Kidney glomerular epithelial cell (primary cell): ENCODE measurements around the gene IL11.
A peak's percentile ranks its signal among the peaks of the same experiment; 100 is the strongest.

ENCODE experiments used
- DNase-seq: peaks from one replicate; lab custom pipeline; 2025; lab: John Stamatoyannopoulos, UW

The IL11 gene

DNA sequence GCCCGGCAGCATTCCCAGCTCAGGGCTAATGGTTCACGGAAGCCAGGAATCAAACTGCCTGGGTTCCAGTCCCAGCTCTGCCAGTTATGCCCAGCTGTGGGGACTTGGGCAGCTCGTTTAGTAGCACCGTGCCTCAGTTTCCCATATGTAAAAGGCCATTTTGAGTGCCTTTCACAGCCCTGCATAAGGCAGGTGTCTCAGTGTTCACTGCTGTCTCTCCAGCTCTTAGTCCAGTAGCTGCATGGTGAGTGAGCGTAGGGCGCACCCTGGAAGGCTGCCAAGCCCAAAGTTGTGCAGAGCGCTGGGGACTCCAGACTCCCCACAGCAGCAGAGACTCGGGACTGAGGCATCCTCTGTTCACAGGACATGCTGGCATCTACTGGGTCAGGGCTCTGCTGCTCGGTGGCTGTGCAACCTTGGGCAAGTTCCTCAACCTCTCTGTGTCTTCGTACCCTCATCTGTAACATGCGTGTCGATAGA lies 21.0 kb upstream of the IL11 start:
- no peak for DNase-seq

DNA sequence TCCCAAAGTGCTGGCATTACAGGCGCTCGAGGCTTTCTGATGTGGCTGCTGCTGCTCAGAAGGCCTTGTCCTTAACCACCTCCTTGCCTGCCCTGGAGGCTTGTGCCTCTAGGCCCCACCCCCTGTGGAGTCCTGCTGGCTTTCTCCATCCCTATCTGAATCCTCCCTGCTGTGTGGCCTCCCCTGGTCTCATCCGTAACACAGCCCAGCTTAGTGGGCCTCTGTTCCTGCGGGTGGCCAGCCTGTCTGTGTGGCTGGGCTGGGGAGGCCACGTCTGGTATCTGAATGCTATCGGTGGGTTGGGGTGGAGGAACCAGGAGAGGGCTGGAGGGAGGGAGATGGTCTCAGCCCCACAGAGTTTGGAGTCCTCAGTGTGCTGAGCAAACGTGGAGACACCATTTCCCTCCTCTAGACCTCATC lies 20.2 kb upstream of the IL11 start:
- no peak for DNase-seq

DNA sequence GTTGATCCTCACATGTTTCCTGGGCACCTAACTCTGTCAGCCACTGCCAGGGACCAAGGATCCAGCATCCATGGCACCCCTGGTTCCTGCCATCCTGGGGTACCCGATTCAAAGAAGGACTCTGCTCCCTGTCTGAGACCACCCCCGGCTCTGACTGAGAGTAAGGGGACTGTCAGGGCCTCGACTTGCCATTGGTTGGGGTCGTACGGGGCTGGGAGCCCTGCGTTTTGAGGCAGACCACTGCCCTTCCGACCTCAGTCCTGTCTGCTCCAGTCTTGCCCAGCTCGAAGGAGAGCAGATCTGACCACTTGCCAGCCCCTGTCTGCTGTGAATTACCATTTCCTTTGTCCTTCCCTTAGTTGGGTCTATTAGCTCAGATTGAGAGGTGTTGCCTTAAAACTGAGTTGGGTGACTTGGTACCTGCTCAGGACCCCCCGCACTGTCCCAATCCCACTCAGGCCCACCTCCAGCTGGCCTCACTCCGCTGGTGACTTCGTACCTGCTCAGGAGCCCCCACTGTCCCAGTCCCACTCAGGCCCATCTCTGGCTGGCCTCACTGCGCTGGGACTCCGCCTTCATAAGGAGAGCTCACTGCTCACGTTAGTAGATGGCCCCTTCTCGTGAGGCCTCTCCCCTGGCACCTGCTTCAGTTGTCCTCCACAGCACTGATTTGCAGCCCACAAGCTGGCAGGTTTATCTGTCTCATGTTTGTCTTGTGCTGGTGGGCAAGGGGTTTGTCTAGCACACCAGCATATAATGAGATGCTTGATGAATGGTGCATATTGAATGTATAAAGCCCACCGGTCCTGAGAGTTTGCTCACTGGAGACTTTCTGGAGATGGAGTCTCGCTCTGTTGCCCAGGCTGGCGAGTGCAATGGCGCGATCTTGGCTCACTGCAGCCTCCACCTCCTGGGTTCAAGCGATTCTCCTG lies 19.4 kb upstream of the IL11 start:
- DNase-seq = no peak

DNA sequence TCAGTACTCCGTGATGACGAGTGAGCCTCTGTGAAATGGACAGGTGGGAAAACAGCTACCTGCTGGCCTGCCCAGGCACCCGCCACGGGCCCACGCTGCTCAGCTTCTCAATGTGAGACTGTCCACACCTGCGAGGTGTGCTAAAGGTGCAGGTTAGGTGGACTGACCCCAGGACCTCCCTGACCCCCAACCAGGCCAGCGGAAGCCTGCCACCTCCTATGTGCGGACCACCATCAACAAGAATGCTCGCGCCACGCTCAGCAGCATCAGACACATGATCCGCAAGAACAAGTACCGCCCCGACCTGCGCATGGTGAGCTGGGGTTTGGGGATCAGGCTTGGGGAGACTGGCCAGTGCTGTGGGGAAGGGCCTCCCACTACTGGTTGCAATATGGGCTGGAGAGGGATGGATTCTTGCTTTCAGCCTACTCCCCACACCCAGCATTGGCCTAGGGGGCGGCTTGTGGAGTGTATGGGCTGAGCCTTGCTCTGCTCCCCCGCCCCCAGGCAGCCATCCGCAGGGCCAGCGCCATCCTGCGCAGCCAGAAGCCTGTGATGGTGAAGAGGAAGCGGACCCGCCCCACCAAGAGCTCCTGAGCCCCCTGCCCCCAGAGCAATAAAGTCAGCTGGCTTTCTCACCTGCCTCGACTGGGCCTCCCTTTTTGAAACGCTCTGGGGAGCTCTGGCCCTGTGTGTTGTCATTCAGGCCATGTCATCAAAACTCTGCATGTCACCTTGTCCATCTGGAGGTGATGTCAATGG lies 17.7 kb upstream of the IL11 start:
- no peak for DNase-seq

DNA sequence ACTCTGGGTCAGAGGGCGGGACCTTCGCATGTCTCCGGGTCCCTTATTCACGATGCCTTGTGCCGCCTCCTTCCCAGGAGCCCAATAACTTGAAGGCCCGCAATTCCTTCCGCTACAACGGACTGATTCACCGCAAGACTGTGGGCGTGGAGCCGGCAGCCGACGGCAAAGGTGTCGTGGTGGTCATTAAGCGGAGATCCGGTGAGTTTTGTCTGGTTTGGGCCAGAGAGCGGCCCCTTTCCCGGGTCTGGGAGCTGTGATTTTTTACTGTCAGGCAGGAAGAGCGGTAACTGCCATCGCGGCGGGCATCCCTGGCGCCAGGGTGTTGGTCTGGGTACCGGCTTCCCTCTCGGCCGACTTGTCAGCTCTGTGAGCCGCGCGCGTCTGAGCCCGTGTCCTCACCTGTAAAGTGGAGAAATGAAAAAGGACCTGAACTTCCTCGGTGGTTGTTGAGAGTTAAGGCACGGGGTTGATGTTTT lies 16.3 kb upstream of the IL11 start:
- no peak for DNase-seq

DNA sequence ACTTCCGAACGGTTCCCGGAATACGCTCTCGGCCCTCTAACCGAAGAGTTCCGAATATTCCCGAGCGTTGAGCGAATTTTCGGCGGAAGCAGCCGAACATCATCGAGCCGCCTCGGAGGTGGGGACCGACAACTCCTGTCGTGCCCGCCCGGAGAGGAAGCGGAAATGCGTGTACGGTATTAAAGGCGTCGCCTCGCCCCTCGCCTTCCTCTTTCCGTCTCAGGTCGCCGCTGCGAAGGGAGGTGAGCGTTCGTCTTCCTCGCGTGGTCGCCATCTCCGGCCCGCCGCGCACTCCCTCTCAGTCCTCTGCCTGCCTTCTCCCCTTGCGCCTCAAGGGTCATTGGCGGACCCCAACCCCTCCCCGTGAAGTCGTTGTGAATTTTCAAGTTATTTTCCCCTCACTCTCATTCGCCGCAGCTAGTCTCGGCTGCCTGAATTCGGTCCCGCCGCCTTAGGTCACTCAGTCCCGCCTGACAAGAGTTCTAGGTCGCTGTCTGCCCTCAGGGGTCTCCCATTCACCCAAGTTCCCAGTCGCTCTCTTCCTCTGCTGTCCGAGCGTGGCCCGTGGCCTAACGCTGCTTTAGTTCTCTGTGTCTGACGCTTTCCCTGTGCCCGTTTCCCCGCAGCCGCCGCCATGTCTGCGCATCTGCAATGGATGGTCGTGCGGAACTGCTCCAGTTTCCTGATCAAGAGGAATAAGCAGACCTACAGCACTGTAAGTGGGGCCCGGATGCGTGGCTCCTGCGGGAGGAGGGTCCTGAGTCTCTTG lies 15.6 kb upstream of the IL11 start, which contains the start of gene RPL28:
TSS of gene RPL28 (plus strand) at position 209 of the 769 bp plus-strand sequence. CDS start at position 635, 426 bp downstream.
- DNase-seq = peak; percentile 98

DNA sequence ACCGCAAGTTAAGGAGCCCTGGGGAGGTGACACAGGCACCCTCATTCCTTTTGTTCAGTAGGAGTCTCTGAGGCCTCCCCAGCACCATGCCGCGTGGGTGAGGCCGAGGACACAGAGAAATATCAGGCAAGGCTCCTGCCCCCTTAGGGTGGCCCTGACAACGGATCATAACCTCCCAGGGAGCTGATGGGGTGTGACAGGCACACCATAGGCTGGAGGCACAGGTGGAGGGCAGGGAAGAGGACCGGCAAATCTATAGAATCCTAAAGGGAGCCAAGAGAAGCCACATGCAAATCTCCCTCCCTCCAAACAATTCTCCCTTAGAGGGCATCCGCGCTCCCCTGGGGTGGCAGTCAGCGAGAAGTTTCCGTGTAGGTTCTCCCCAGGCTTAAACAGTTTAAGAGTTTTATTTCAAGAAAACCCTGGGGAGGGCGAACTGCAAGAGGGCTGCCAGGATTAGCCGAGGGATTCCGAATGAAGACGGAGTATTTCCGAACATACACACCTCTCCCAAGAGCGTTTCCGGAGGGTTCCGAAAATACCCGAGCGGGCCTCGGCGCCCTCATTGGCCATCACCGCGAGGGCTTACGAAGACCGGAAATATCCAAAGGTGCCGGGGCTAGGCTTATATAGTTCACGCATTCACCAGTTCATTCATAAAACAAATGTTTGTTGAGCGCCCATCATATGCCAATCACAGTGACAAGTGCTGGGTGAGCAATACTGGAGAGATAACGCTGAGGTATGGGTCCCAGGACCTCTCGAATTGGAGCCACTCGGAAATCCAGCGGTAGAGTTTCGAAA lies 14.9 kb upstream of the IL11 start:
- DNase-seq = peak; percentile 98

DNA sequence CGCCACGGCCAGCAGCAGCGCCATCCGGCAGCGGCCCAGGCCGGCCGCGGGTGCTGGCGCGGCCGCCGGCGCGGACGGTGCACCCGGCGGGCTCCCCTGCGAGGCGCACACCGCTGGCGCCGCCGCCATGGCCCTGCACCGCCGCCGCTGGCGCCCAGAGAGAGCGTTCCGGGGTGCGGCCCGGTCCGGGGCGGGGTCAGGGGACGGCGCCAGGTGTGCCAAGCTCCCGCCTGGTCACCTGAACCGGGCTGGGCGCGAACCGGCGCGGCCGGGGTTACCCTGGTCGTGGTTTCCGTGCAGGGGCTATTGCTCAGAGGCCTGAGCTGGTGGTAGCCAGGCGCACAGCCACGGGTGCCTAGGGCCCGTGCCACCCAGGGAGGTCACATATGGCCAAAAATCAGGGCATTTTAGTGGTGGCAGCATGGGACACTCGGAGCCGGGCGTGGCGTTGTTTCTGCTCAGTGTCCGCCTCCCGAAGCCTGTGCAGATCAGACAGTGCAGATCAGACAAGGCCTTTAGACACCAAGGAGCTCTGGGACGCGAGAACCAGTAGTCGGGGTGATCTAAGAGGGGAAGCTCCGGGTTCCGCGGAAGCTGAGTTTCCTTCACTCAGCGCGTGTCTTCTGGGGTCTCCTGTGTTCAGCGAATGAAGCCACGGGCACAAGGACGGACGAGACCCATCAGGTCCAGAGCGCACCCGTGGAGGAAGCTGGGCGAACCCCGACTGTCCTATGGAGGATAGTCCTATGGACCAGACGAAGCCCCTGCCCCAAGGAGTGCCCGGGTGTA lies 14.1 kb upstream of the IL11 start, which contains the start of gene TMEM238:
TSS of gene TMEM238 (minus strand) at position 162 of the 789 bp plus-strand sequence. CDS start at position 129, 33 bp downstream.
- no peak for DNase-seq

DNA sequence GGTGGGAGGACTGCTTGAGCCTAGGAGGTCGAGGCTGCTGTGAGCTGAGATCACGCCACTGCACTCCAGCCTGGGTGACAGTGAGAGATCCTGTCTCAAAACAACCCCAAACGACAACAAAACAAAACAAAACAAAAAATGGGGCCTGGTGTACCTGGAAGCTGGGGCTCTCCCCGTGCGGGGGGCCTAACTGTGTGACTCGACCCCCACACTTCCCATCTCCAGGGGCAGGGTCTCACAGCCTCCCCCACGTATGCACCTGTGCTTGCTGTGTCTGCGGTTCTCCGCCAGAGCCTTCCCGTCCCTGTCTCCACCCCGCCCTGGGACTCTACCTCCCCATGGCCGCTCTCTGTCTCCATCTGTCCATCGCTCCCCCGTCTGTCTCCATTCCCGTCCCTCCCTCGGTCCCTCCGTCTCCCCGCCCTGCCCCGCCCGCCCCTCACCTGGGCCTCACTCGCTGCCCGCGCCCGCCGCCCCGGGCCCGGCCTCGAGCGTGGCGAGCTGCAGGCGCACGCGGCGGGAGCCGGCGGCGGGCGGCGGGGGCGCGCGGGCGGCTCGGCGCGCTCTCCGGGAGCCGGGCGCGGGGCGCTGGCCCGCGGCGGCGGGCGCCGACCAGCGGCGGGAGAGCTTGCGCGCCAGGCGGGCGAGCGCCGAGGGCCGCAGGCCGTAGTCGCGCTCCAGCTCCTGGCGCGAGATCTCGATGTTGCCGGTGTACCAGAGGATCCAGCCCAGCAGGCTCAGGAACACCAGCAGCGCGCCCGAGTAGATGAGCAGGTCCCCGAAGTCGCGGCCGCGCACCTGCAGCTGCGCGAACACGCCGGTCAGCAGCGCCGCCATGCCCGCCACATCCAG lies 13.2 kb upstream of the IL11 start:
- DNase-seq = no peak

DNA sequence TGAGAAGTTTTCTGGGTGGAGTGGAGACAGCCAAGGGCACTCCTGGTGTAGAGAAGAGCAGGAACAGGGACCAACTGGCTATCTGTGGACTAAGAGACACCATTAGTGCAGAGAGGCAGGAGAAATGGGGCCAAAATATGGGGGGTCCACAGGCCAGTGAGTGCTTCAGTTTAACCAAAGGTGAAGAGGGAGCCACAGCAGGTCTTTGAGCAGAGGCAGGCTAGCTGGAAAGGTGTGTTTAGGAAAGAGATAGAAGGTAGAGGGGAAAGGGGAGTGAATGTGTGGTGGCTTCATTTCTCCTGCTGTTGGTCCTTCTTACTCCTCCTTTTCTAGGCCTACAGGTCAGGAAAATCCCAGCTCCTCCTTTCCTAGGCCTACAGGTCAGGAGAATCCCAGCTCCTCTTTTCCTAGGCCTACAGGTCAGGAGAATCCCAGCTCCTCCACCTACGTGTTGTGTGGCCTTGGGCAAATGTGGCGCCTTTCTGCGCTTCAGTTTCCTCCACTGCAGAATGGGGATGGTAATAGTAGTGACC lies 12.3 kb upstream of the IL11 start:
- no peak for DNase-seq

DNA sequence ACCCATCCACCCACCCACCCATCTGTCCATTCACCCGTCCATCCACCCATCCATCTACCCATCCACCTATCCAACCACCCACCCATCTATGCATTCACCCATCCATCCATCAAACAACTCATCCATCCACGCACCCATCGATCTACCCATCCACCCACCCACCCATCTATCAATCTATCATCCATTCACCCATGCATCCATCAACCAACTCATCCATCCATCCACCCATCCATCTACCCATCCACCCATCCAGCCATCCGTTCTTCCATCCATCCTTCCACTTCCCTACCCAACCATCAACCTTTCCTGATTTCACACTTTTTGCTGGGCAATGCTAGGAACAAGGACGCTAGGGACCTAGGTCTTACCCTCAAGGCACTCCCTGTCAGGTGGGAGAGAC lies 11.8 kb upstream of the IL11 start:
- DNase-seq = no peak

DNA sequence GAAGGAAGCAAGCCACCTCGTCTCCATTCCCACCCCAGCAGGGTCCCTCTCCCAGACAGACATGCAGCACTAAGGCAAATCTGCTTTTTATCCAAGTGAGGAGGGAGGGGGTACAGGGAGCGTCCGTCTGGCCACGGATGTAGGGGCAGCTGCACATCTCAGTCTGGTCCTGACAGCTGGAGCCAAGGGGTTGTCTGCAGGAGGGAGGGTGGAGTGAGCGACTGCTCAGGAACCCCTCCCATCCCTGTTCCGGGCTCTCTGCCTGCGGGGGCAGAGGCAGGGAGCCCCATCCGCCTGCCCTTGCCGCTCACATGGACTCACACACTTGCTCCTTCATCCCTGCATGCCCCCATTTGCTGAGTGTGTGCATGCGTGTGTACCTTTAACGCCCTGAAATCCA lies 8.9 kb upstream of the IL11 start:
- no peak for DNase-seq

DNA sequence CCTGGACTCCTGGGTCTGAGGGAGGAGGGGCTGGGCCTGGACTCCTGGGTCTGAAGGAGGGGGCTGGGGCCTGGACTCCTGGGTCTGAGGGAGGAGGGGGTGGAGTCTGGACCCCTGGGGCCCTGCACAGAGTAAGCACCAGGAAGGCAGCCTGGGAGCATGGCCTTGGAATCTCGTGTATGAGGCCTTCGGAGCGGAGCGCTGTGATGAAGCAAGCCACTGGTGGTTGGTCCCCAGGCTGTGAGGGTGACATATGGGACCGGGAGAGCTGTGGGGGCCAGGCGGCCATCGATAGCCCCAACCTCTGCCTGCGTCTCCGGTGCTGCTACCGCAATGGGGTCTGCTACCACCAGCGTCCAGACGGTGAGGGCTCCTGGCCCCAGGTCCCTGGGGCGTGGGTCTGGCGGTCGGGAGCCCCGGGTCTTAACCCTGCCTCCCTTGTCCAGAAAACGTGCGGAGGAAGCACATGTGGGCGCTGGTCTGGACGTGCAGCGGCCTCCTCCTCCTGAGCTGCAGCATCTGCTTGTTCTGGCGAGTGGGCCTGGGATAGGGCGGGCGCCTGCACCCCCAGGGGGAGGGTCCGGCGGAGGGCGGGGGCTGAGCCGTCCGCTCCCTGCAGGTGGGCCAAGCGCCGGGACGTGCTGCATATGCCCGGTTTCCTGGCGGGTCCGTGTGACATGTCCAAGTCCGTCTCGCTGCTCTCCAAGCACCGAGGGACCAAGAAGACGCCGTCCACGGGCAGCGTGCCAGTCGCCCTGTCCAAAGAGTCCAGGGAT lies 7.3 kb upstream of the IL11 start:
- DNase-seq = no peak

DNA sequence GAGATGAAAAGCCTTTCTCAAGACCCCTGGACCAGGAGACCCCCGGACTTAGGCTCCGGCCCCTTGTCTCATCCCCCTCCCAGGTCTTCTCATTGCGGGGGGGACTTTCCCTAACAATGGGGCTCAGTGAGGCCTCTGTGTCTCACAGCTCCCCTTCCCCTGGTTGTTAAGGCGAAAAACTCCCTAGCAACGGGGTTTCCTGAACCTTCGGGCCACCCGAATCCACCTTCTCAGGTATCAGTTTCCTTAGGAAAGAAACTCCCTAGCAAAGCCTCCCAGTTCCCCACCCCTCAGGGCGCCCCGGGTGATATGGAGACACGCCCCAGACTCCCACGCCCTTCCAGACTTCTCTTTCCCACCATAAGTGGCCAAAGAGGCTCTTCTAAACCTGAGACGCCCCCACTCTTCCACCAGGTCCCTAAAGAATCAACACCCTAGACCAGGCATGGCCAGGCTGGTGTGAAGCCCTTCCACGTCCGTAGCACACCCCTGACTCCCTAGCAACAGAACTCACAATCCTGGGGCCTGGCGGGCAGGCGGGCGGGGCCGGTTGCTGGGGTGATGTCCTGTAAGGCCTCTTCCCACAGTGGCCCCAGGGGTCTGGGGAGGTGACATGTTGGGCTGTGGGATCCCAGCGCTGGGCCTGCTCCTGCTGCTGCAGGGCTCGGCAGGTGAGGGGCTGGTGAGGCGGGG lies 6.1 kb upstream of the IL11 start, which contains the start of gene TMEM190:
TSS of gene TMEM190 (plus strand) at position 586 of the 693 bp plus-strand sequence. CDS start at position 614, 28 bp downstream.
- DNase-seq = no peak

DNA sequence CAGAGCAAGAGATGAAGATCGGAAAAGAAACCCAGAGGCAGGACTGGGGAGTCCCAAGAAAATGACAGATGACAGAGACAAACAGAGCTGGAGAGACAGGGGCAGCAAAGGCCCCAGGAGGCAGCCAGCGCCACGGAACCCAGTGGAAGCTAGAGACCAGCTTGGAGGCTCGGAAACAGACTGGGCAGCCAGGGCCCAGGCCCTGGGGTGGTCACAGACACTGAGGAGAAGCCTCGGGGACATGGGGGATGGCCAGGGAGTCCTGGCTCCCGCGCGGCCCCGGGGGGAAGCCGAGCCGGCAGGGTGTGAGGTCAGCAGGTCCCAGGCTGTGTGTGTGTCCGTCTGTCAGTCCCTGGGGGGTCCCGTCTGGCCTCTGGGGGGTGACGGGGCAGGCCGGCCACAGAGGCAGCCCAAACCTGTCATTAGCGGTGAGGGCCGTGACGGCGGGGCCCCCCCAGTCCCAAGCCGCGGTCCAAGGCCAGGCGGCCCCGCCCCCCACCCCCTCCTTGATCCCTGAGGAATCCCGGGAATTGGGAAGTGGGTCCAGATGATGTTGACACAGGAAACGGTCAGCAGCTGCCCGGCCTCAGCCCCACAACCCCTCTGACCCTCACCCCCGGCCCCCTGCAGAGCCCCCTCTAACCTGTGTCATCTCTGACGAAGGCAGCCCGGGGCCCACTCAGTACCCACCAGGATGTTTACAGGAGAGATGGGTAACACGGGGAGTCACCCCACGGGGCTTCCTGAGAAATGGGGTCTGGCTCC lies 3.9 kb upstream of the IL11 start:
- DNase-seq = no peak

DNA sequence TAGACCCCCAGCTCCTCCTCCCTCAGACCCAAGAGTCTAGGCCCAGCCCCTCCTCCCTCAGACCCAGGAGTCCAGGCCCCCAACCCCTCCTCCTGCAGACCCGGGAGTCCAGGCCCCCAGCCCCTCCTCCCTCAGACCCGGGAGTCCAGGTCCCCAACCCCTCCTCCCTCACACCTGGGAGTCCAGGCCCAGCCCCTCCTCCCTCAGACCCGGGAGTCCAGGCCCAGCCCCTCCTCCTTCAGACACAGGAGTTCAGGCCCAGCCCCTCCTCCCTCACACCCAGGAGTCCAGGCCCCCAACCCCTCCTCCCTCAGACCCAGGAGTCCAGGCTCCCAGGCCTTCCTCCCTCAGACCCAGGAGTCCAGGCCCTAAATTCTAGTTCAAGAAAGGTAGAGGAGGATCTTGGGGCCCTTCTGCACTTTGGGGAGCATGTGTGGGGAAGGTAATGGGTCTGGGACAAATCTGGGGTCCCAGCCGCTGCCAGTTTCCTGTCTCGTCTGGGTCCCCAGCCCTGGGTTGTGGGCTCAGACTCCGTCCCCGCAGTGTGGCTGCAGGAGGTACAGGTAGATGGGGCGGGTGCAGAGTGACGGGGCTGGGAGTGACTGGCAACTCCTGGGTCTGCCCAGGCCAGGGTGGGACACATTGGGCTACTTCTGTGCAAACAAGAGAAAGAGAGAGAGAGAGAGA lies 3.2 kb upstream of the IL11 start:
- no peak for DNase-seq
